Activated CD4-positive, alpha-beta memory T cell treated with anti-CD3 and anti-CD28 coated beads, Interleukin-2, amount 10 ng/mL, durations not matched to agents 7 days and 5 days (primary cell): Measurements from ENCODE around the gene SFXN5. TPM values are rescaled to one million over a fixed set of nuclear protein-coding genes. Genes with fewer than 3 reads are reported as not detected.

Source experiments
- CTCF ChIA-PET: fragments of 350-600 bp; sonication (Branson Sonifier 250); formaldehyde crosslinking; loops from one replicate; lab custom pipeline; 2021; ENCODE audit warnings: antibody characterized with exemption, inconsistent platforms; lab: Charles Lee
- POLR2A ChIA-PET: fragments of 350-600 bp; sonication (Branson Sonifier 250); formaldehyde crosslinking; loops from one replicate; lab custom pipeline; 2021; ENCODE audit warnings: antibody characterized with exemption; lab: Charles Lee
- DNase-seq: peaks from one replicate; pipeline ENCODE4 v3.0.0-alpha.2; 2020
- H3K27ac Mint-ChIP-seq: one replicate; pipeline ENCODE4 v1.8.0; 2021; ENCODE audit warnings: mild to moderate bottlenecking, mixed read lengths
- H3K27me3 Mint-ChIP-seq: one replicate; pipeline ENCODE4 v1.8.0; 2021; ENCODE audit warnings: mixed read lengths
- H3K36me3 Mint-ChIP-seq: one replicate; pipeline ENCODE4 v1.8.0; 2021; ENCODE audit warnings: low read depth, mixed read lengths
- H3K4me1 Mint-ChIP-seq: one replicate; pipeline ENCODE4 v1.8.0; 2021; ENCODE audit warnings: mixed read lengths
- H3K4me3 Mint-ChIP-seq: one replicate; pipeline ENCODE4 v1.8.0; 2021; ENCODE audit warnings: mild to moderate bottlenecking, mixed read lengths
- H3K9me3 Mint-ChIP-seq: one replicate; pipeline ENCODE4 v1.8.0; 2021; ENCODE audit warnings: mixed read lengths
- total RNA-seq, 2 experiments: library from RNA; stranded (reverse); gene quantifications; one replicate each; pipeline ENCODE4 v1.2.3, GENCODE V29; 2021

SFXN5 gene
- total RNA-seq, 2 experiments from 2014 or later = 4.3 to 6.1 TPM

DNA sequence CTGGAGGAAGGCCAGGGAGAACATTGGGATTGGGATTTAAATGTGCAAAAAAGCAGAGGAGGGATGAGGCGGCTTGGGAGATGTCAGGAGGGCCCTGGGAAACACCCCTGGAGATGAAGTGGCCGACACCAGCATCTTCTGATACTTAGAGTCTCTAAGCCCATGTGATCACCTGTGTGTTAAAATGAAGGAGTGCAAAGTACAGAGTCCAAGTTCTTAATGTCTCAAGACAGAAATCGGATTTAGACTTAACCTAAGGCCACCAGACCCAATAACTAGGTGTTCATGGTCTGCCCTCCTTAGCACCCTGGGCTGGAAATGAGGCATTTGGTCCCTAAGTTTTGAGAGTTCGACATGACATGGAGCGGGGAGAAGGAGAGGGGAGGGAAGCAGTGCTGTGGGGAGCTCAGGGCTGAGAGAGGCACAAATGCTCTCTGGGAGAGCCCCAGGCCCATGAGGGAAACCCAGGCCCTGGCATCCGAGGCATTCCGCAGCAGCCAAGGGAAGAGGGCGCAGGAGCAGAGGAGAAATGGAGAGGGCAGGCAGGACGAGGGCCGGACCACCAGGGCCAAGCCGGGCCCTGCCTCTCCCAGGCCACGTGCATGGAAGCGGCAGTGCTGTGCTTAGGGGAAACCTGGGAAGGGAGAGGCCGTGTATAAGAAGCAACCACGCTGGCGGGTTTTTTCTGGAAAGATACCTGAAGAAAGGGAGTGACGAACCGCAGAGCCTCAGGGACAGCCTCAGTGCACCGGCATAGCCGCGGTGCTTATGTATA is 63.3 kb downstream of the SFXN5 start:
- peaks cover 4% of the 10 kb centered on the region for H3K27me3 Mint-ChIP-seq
- ChIA-PET POLR2A (no interaction called here), CTCF (no interaction called here)
- no peak for DNase-seq
- no peak overlapping the region for H3K27ac Mint-ChIP-seq
- H3K4me1 Mint-ChIP-seq = no peaks in the 10 kb centered on the region
- no peaks in the 10 kb centered on the region for H3K9me3 Mint-ChIP-seq
- H3K4me3 Mint-ChIP-seq = no peak overlapping the region
- no peaks in the 10 kb centered on the region for H3K36me3 Mint-ChIP-seq

DNA sequence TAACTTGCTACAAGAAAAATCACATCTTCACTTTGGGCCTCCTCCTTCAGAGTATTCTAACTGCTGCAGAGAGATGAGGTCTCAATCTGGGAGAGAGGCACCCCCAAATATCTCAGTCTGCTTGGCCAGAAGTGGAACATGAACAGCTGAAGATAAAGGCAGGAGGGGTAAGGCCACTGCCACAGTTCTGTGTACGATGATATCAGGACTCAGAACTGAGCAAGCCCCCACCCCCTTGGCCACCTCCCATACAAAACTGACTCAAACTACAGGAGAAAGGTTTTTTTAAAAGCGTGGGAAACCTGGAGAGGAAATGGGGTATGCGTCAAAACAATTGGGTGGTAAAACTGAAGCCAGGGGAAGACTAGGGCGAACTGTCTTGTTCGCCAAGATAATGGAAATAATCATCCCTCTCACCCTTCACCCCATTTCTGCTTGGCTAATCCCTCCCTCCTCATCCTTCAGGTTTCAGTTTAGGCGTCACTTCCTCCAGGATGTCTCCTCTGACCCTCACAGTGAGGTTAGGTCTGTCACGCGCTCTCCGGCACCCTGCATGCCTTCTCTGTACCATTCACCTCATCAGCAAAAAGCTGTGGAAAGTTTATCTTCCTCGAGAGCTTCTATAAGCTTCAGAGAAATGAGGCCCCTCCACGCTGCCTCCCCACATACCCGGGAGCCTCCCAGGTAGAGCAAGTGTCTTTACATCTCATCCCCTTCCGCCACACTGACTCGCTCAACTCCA is 64.4 kb downstream of the SFXN5 start:
- ChIA-PET CTCF (no interaction called here), POLR2A (no interaction called here)
- no peak for DNase-seq
- H3K4me1 Mint-ChIP-seq = no peaks in the 10 kb centered on the region
- peaks cover 4% of the 10 kb centered on the region for H3K27me3 Mint-ChIP-seq
- H3K4me3 Mint-ChIP-seq = no peak overlapping the region
- H3K27ac Mint-ChIP-seq = no peak overlapping the region
- H3K36me3 Mint-ChIP-seq = no peaks in the 10 kb centered on the region
- no peaks in the 10 kb centered on the region for H3K9me3 Mint-ChIP-seq

DNA sequence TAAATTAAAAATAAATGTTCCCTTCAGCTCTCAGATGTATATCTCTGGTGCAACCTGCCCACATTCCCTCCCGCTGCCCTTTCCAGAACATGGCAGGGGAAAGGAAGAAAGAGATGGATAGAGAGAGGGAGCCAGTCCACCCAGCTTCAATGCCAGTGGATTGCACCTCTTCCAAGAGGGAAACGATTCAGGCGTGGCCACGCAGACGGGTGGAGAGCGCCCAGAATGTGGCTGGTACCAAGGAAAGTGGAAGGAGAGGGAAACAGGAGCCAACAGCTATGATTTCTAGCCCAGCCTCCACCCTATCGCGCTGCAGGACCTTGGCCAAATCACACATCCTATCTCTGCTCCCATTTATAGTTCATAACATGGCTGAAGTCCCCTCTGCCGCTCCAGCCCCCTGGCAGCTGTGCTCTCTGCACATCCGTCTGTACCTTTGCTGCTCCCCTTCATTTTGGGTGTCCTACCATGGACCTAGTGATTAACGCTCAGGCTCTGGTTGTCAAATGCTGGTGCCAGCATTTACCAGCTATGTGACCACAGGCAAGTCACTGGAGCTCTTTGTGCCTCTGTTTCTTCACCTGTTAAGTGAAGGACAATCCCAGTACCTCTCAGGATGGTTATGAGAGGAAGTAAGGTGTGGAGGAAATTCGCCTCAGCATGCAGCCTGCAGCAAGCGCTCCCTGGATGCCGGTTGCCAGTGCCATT is 66.5 kb downstream of the SFXN5 start:
- H3K27me3 Mint-ChIP-seq = no peaks in the 10 kb centered on the region
- no peaks in the 10 kb centered on the region for H3K9me3 Mint-ChIP-seq
- no peak for DNase-seq
- H3K4me3 Mint-ChIP-seq = no peak overlapping the region
- no peaks in the 10 kb centered on the region for H3K36me3 Mint-ChIP-seq
- ChIA-PET POLR2A (no interaction called here), CTCF (interaction anchor here (1.7 kb wide), 1 partner anchor 172 kb away, joined by 4 read pairs; no protein-coding TSS in a partner anchor)
- no peaks in the 10 kb centered on the region for H3K4me1 Mint-ChIP-seq
- no peak overlapping the region for H3K27ac Mint-ChIP-seq

DNA sequence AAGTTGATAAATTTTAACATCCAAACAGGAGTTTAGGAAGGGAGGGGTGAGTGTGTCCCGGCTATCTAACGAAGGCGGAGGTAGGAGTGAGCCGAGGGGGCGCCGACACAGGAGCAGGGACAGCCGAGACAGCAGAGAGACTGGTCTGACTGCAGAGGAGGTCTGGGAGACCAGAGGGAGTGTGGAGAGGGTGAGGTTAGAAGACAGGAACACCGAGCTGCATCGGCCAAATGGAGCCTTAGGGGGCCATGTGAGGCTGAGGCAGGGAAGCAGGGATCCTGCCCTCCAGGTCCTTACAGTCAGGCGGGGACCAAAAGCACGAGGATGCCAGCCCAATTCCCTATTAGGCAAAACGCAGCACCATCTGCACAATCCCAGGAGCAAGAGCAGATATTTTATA is 67.0 kb downstream of the SFXN5 start:
- DNase-seq = no peak
- H3K9me3 Mint-ChIP-seq = no peaks in the 10 kb centered on the region
- no peak overlapping the region for H3K4me3 Mint-ChIP-seq
- H3K27me3 Mint-ChIP-seq = no peaks in the 10 kb centered on the region
- no peak overlapping the region for H3K27ac Mint-ChIP-seq
- H3K4me1 Mint-ChIP-seq = no peaks in the 10 kb centered on the region
- CTCF ChIA-PET = interaction anchor here (1.7 kb wide), 1 partner anchor 173 kb away, joined by 4 read pairs; no protein-coding TSS in a partner anchor
- POLR2A ChIA-PET = no interaction called here
- no peaks in the 10 kb centered on the region for H3K36me3 Mint-ChIP-seq

DNA sequence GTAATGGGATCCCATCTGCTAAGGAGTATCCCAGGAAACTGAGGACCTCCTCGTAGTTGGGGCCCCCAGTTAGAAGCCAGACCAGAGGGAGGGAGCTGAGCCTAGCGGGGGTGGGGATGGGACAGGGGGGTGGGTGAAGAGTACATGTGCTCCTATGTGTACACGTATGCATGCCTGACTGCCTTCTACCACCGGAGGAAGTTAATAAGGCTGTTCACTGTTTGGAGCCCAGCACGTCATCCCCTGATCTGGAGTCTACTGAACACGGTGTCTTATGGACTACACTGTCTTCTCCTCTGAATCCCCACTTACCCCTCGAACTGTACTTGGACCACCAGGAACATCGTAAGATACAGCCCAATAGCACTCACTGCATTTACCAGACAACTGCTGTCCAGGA is 68.5 kb downstream of the SFXN5 start:
- Mint-ChIP-seq H3K36me3 (no peaks in the 10 kb centered on the region), H3K4me3 (no peak overlapping the region), H3K9me3 (no peaks in the 10 kb centered on the region), H3K27me3 (no peaks in the 10 kb centered on the region), H3K27ac (no peak overlapping the region), H3K4me1 (no peaks in the 10 kb centered on the region)
- DNase-seq = no peak
- ChIA-PET CTCF (interaction anchor here (1.0 kb wide), 1 partner anchor 174 kb away, joined by 3 read pairs; no protein-coding TSS in a partner anchor), POLR2A (no interaction called here)

DNA sequence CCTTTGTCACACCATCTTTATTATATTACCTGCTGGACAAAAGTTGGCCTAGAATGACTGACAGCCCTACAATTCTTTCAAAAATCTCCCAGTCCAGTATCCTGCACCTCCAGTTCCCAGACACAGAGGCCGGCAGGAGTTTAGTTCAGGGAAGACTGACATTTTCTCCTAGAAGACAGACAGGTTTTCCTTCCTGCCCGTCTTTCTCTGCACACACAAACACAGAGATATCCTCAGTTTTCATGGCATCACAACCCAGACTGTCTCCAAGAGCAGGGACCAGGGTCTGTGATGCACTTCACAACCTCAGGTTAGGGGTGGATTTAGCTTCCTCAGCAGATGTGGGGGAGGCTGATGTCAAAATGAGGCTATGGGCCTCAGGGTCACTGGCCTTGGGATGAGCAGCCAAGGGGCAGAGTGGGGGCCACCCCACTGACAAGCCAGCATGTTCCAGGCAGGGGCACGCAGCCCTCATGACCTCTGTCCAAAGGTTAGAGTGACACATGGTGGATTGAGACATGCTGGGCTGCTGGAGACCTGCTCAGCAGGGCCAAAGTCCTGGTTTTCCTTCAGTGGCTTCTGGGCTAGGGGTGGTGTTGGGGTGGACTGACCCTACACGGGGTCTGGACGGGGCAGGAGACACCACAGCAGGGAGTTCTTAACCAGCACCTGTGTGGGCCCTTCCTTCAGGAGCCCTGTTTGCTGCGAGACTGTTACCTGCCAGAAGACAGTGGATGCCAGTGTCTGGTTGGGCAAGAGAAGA is 70.5 kb downstream of the SFXN5 start:
- Mint-ChIP-seq H3K4me3 (no peak overlapping the region), H3K27ac (no peak overlapping the region), H3K36me3 (no peaks in the 10 kb centered on the region), H3K9me3 (no peaks in the 10 kb centered on the region), H3K4me1 (no peaks in the 10 kb centered on the region), H3K27me3 (no peaks in the 10 kb centered on the region)
- no peak for DNase-seq
- POLR2A ChIA-PET = no interaction called here
- CTCF ChIA-PET = no interaction called here

DNA sequence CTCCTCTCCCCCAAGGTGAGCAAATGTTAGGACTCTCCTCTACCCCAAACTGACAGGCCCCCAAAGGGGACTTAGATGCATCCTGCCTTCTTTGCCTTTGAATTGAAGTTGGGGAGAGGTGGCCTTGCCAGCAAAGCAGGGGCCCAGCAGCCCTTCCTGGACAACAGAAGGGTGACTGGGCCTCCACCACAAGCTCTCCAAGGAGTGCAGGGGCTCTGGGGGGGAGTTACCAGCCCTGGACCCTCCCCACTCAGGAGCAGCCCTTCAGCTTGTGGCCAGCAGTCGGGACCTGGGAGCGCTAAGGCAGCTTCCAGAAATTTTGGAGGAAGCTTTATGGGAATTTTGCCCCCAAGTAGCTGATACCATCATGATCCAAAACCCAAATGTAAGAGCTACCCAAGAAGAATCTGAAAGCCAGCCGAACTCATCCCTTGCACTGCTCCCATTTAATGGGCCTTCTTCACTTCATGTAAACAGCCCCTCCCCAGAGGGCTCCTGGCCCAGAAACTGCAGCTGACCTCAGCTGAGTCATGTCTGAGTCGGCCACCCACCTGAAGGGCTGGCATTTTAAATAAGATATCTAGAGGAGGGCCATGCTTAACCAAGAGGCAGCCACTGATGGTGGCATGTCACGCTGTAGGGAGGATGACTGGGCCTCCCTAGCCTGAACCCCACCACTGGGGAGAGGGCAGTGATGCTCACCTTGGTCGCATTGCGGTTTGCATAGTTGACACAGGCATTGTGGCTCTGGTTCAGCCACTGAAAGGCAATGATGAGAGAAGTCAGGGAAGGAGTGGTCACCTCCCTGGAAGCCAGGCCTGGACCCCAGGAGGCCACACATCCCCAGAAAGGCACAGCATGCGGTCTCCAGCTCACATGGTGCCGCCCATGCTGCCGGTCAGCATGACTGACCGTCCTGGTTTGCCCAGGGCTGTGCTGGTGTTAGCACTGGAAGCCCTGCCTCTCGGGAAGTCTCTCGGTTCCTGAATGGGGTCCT is 71.5 kb downstream of the SFXN5 start:
- Mint-ChIP-seq H3K27ac (no peak overlapping the region), H3K4me1 (no peaks in the 10 kb centered on the region)
- no peak for DNase-seq

DNA sequence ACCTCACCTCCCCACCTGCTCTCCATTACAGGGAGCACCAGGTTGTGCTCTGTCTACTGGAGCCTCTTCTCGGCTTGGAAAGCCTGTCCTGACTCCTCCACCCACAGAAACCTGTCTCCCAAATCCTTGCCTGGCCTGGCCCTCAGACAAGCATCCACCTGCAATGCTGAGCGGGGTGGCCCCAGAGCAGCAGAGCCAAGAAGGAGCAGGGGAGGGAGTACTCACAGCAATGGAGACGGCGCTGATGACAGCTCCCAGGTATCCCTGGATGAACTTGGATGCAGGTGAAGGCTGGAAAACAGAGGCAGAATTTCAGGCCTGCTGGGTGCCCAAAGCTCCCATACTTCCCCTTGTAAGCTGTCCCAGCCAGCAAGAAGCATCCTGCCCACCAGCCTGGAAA is 72.8 kb downstream of the SFXN5 start:
- Mint-ChIP-seq H3K9me3 (no peaks in the 10 kb centered on the region), H3K4me1 (no peaks in the 10 kb centered on the region), H3K27me3 (no peaks in the 10 kb centered on the region), H3K4me3 (no peak overlapping the region), H3K36me3 (no peaks in the 10 kb centered on the region), H3K27ac (no peak overlapping the region)
- DNase-seq = no peak
- POLR2A ChIA-PET = interaction anchor here (1.1 kb wide), 1 partner anchor 73 kb away, joined by 4 read pairs; the partner anchor contains the start of gene SFXN5
- CTCF ChIA-PET = no interaction called here

More for the DNA sequence above, 71.5 kb downstream of the SFXN5 start:
- ChIA-PET POLR2A (no interaction called here), CTCF (no interaction called here)
- H3K27me3 Mint-ChIP-seq = no peaks in the 10 kb centered on the region
- H3K4me3 Mint-ChIP-seq = no peak overlapping the region
- H3K9me3 Mint-ChIP-seq = no peaks in the 10 kb centered on the region
- H3K36me3 Mint-ChIP-seq = no peaks in the 10 kb centered on the region

DNA sequence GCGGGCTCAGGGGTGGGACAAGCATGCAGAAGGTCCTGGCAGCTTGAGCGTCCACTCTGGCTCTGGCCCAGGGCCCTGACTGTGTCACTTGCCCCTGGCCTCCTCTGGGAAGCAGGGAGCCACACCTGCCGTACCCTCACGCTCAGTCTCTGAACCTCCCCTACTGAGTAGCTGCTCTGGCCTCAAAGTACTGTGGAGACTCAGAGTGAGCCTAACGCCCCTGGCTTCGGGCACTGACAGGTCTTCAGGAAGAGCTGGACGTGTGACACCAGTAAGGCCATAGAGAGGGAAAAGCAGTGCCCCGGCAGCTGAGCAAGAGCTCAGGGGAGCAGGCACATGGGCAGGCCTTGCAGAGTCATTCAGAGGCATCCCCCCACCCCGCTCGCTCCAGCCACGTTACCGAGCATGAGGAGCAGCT is 73.3 kb downstream of the SFXN5 start:
- Mint-ChIP-seq H3K36me3 (no peaks in the 10 kb centered on the region), H3K9me3 (no peaks in the 10 kb centered on the region), H3K4me3 (no peak overlapping the region), H3K27ac (no peak overlapping the region), H3K4me1 (no peaks in the 10 kb centered on the region), H3K27me3 (no peaks in the 10 kb centered on the region)
- DNase-seq = no peak
- CTCF ChIA-PET = no interaction called here
- POLR2A ChIA-PET = interaction anchor here (1.1 kb wide), 1 partner anchor 73 kb away, joined by 4 read pairs; the partner anchor contains the start of gene SFXN5

DNA sequence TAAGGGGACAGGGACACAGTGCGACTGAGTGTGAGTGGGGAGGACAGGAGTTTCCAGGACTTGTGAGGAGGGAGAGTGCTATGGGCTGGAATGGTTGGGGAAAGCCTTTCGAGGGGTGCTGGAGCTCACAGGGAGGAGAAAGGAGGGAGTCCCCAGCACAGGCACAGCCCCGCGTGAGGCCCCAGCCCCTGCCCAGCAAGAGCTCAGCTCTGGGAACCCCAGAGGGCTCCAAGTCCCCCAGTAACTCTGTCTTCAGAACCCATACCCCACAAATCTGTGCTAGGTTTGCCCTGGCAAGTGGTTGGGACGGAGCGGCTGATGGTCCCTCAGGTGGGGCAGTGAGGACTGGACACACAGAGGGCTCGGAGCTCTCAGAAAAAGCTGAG is 75.4 kb downstream of the SFXN5 start:
- H3K4me3 Mint-ChIP-seq = no peak overlapping the region
- CTCF ChIA-PET = interaction anchor here (0.6 to 2.4 kb wide), 7 partner anchors 12 to 265 kb away, joined by 3 to 9 read pairs (median 4); no protein-coding TSS in a partner anchor
- no peaks in the 10 kb centered on the region for H3K9me3 Mint-ChIP-seq
- no peaks in the 10 kb centered on the region for H3K36me3 Mint-ChIP-seq
- POLR2A ChIA-PET = interaction anchor here (1.3 kb wide), 1 partner anchor 103 kb away, joined by 3 read pairs; no protein-coding TSS in a partner anchor
- no peak overlapping the region for H3K27ac Mint-ChIP-seq
- no peak for DNase-seq
- H3K27me3 Mint-ChIP-seq = no peaks in the 10 kb centered on the region
- H3K4me1 Mint-ChIP-seq = no peaks in the 10 kb centered on the region

DNA sequence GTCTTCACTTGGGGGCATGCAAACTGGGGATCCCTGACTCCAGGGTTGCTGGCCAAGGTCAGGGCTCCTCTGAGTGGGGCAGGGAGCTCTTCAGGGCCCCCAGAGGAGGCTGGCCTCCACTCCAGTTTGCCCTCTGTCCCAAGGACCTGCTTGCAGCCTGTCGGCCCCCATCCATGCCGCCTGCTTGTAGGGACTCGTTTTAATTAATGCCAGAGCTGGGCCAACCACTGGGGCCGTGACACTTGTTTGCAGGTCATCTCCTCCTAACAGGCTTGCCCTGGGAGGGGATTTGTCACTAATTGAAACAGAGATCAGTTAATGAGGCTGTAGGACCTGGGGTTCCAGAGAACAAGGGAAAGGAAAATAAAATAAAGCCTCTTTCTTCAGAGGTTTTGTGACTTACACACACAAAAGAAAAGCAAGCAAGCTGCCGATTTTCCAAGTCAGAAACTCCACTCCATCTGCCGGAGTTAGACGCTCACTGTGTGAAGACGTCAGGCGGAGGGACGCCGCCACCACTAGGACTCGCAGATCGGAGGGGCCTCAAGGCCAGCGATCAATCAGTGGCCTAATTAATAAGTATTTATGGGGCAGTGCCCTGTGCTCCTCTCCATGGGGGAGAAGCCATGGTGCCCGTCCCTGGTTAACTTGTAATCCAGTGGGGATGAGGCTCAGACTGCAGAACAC is 75.9 kb downstream of the SFXN5 start:
- no peaks in the 10 kb centered on the region for H3K9me3 Mint-ChIP-seq
- H3K27ac Mint-ChIP-seq = no peak overlapping the region
- no peaks in the 10 kb centered on the region for H3K4me1 Mint-ChIP-seq
- ChIA-PET CTCF (interaction anchor here (0.6 to 2.6 kb wide), 4 partner anchors 22 to 266 kb away, joined by 3 to 21 read pairs (median 6); no protein-coding TSS in a partner anchor), POLR2A (no interaction called here)
- H3K36me3 Mint-ChIP-seq = no peaks in the 10 kb centered on the region
- DNase-seq = no peak
- H3K4me3 Mint-ChIP-seq = no peak overlapping the region
- H3K27me3 Mint-ChIP-seq = no peaks in the 10 kb centered on the region
